WTC11 (cell line): ENCODE results near the gene PXT1. TPM values are rescaled to one million over a fixed set of nuclear protein-coding genes. Genes with fewer than 3 reads are reported as not detected.

Experiments
- AFF4 ChIP-seq: sonication (generic); formaldehyde crosslinking; IDR thresholded peaks from 2 replicates; pipeline ENCODE4 v1.8.1; 2023; ENCODE audit warnings: mild to moderate bottlenecking, missing genetic modification reagents, borderline replicate concordance
- ATF6 ChIP-seq: sonication (generic); formaldehyde crosslinking; IDR thresholded peaks from 2 replicates; pipeline ENCODE4 v1.8.1; 2023; ENCODE audit warnings: mild to moderate bottlenecking, missing genetic modification reagents
- CDX4 ChIP-seq: fragments of 250-450 bp; sonication (Bioruptor Pico); IDR thresholded peaks from 2 replicates; pipeline ENCODE4 v1.9.0; 2021; ENCODE audit warnings: moderate library complexity, mild to moderate bottlenecking, inconsistent platforms, borderline replicate concordance
- FOXJ3 ChIP-seq: sonication (generic); formaldehyde crosslinking; IDR thresholded peaks from 2 replicates; pipeline ENCODE4 v1.9.0; 2021; ENCODE audit warnings: missing genetic modification reagents, mild to moderate bottlenecking, borderline replicate concordance
- FOXK1 ChIP-seq: sonication (generic); formaldehyde crosslinking; IDR thresholded peaks from 2 replicates; pipeline ENCODE4 v1.8.0; 2022; ENCODE audit warnings: mild to moderate bottlenecking, moderate library complexity, missing genetic modification reagents
- GRHL2 ChIP-seq: fragments of 250-450 bp; sonication (Bioruptor Pico); IDR thresholded peaks from 2 replicates; pipeline ENCODE4 v1.8.0; 2022; ENCODE audit warnings: mild to moderate bottlenecking, moderate library complexity; ENCODE audit not compliant: insufficient replicate concordance, severe bottlenecking
- MYBL2 ChIP-seq: sonication (generic); formaldehyde crosslinking; IDR thresholded peaks from 2 replicates; pipeline ENCODE4 v1.8.1; 2023; ENCODE audit warnings: mild to moderate bottlenecking, moderate library complexity, missing genetic modification reagents
- NFATC4 ChIP-seq: fragments of 250-450 bp; sonication (Bioruptor Pico); IDR thresholded peaks from 2 replicates; pipeline ENCODE4 v1.9.0; 2021; ENCODE audit warnings: mild to moderate bottlenecking
- NFYB ChIP-seq: sonication (generic); formaldehyde crosslinking; conservative IDR thresholded peaks from 2 replicates; pipeline ENCODE4 v1.8.0; 2022; ENCODE audit warnings: low read depth, missing genetic modification reagents
- NR2C2 ChIP-seq: sonication (generic); formaldehyde crosslinking; IDR thresholded peaks from 2 replicates; pipeline ENCODE4 v1.8.0; 2022; ENCODE audit warnings: mild to moderate bottlenecking, missing genetic modification reagents
- NR3C1 ChIP-seq: sonication (generic); formaldehyde crosslinking; conservative IDR thresholded peaks from 2 replicates; pipeline ENCODE4 v1.8.1; 2023; ENCODE audit warnings: low read depth, mild to moderate bottlenecking, missing genetic modification reagents
- OVOL2 ChIP-seq: fragments of 250-450 bp; sonication (Bioruptor Pico); IDR thresholded peaks from 2 replicates; pipeline ENCODE4 v1.9.0; 2021; ENCODE audit warnings: mild to moderate bottlenecking, borderline replicate concordance
- RELA ChIP-seq: sonication (generic); formaldehyde crosslinking; IDR thresholded peaks from 2 replicates; pipeline ENCODE4 v1.8.1; 2022; ENCODE audit warnings: missing genetic modification reagents, mild to moderate bottlenecking, borderline replicate concordance
- SMAD4 ChIP-seq: sonication (generic); formaldehyde crosslinking; IDR thresholded peaks from 2 replicates; pipeline ENCODE4 v1.8.0; 2022; ENCODE audit warnings: mild to moderate bottlenecking, missing genetic modification reagents
- SP1 ChIP-seq: sonication (generic); formaldehyde crosslinking; conservative IDR thresholded peaks from 2 replicates; pipeline ENCODE4 v1.8.1; 2022; ENCODE audit warnings: missing genetic modification reagents
- ZBTB43 ChIP-seq: sonication (generic); formaldehyde crosslinking; IDR thresholded peaks from 2 replicates; pipeline ENCODE4 v1.8.1; 2023; ENCODE audit warnings: mild to moderate bottlenecking, missing genetic modification reagents
- ZNF232 ChIP-seq: sonication (generic); formaldehyde crosslinking; IDR thresholded peaks from 2 replicates; pipeline ENCODE4 v1.8.0; 2022; ENCODE audit warnings: mild to moderate bottlenecking, missing genetic modification reagents
- ZNF263 ChIP-seq: sonication (generic); formaldehyde crosslinking; IDR thresholded peaks from 2 replicates; pipeline ENCODE4 v1.8.1; 2022; ENCODE audit warnings: low read depth, mild to moderate bottlenecking, moderate library complexity, missing genetic modification reagents
- ZNF281 ChIP-seq: sonication (generic); formaldehyde crosslinking; IDR thresholded peaks from 2 replicates; pipeline ENCODE4 v1.8.0; 2023; ENCODE audit warnings: mild to moderate bottlenecking, missing genetic modification reagents
- ZNF423 ChIP-seq: fragments of 250-450 bp; sonication (Bioruptor Pico); IDR thresholded peaks from 2 replicates; pipeline ENCODE4 v2.1.2; 2022; ENCODE audit warnings: mild to moderate bottlenecking, moderate library complexity
- ZNF532 ChIP-seq: fragments of 250-450 bp; sonication (Bioruptor Pico); IDR thresholded peaks from 2 replicates; pipeline ENCODE4 v1.9.0; 2021; ENCODE audit warnings: mild to moderate bottlenecking, borderline replicate concordance
- total RNA-seq: library from RNA; stranded (reverse); gene quantifications from 3 replicates; pipeline ENCODE4 v1.2.3, GENCODE V29; 2021

The PXT1 gene
- total RNA-seq, 1 experiment from 2014 or later: 0.15 TPM

- TF ChIP-seq ZBTB43 (peak; percentile 29; the same call in 1 of the 2 replicates), NR3C1 (CRISPR knock-in tag) (no peak), SMAD4 (CRISPR knock-in tag) (no peak), CDX4 (no peak), GRHL2 (CRISPR knock-in tag) (no peak), ZNF532 (CRISPR knock-in tag) (no peak), AFF4 (CRISPR knock-in tag) (no peak), NFYB (CRISPR knock-in tag) (peak; percentile 14; the same call in 1 of the 2 replicates), NFATC4 (CRISPR knock-in tag) (no peak), MYBL2 (CRISPR knock-in tag) (no peak), NR2C2 (CRISPR knock-in tag) (no peak), SP1 (CRISPR knock-in tag) (no peak), OVOL2 (CRISPR knock-in tag) (no peak), ZNF281 (CRISPR knock-in tag) (0 out of 2 replicates have a peak, but pooled peaks have one; percentile 43), FOXK1 (CRISPR knock-in tag) (0 out of 2 replicates have a peak, but pooled peaks have one; percentile 36), ATF6 (CRISPR knock-in tag) (no peak), ZNF423 (0 out of 2 replicates have a peak, but pooled peaks have one; percentile 24), ZNF263 (CRISPR knock-in tag) (no peak), FOXJ3 (CRISPR knock-in tag) (no peak), ZNF232 (CRISPR knock-in tag) (peak; percentile 60; the same call in 1 of the 2 replicates), RELA (CRISPR knock-in tag) (peak; percentile 30; the same call in 1 of the 2 replicates)
Observed at GRCh38 chr6:36442671-36443470, at the start of gene PXT1, which contains the start of gene KCTD20 (continued).
